ENCODE results near the gene EVC. TPM values are rescaled to one million over a fixed set of nuclear protein-coding genes. Genes with fewer than 3 reads are reported as not detected.

The EVC gene
- total and polyA plus RNA-seq, 2 experiments from 2014 or later, result 4.8 to 8.6 TPM

DNA sequence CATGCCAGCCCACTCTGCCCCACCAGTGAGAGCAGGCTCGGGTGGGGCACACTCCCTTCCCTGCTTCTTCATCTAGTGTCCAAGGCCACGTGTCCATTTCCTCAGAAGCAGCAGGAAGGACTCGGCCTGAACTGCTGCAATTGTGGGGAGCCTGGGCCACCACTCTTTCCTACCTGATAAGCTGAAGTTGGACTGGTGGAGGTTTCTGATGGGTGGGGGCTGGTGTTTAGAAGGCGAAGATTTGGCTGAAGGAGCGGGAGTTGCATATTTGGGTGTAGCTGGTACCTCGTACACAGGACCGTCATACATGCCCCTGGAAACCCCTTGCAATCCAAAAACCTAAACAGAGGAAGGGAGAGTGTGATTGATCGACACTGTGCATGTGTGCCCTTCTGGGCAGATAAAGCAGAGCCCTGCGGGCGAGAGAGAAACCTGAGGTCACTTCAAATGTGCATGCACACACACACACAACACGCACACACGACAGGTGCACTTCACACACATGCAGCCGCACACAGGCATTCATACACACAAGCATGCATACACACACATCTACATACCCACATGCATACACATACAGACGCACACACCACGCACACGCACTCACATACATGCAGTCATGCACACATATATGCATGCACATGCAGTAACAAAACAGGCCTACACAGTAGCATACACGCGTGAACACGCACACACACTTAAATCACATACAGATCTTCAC, 114.5 kb downstream of the EVC start:
- no peak overlapping the region for H2AFZ ChIP-seq
- TF ChIP-seq EZH2 (IDR thresholded peaks at IDR 0.05; ENCODE audit: borderline replicate concordance) (no peak), EZH2phosphoT487 (IDR thresholded peaks at IDR 0.05; ENCODE audit: low read depth, severe bottlenecking, unreplicated experiment) (no peak), CTCF (IDR thresholded peaks at IDR 0.05; ENCODE audit: poor library complexity) (no peak)
- no peak overlapping the region for H3K27ac ChIP-seq
- H3K9me3 ChIP-seq (ENCODE audit: low read depth), result no peaks in the 10 kb centered on the region
- H3K4me3 ChIP-seq, result no peak overlapping the region
- H3K27me3 ChIP-seq, result no peaks in the 10 kb centered on the region
- H3K36me3 ChIP-seq (replicated peaks; ENCODE audit: insufficient read depth, low read depth), result no peaks in the 10 kb centered on the region
- H3K4me2 ChIP-seq, result no peak overlapping the region
- no peaks in the 10 kb centered on the region for H3K9me2 ChIP-seq (replicated peaks; ENCODE audit: insufficient read depth)
- 94% methylated on average over 19 of the region's 19 CpGs for WGBS (ENCODE audit: low lambda C conversion rate, missing lambda C conversion rate)
- H3K79me2 ChIP-seq, result no peaks in the 10 kb centered on the region
- H4K20me1 ChIP-seq (ENCODE audit: insufficient read depth, poor library complexity, severe bottlenecking), result no peaks in the 10 kb centered on the region
- DNase-seq (ENCODE audit: low spot score), result no peak
- H3K4me1 ChIP-seq (ENCODE audit: insufficient read depth), result no peaks in the 10 kb centered on the region

- Histone ChIP-seq H3K4me1 (ENCODE audit: insufficient read depth) (no peaks in the 10 kb centered on the region), H3K36me3 (replicated peaks; ENCODE audit: insufficient read depth, low read depth) (no peaks in the 10 kb centered on the region), H3K4me2 (no peak overlapping the region), H3K9me3 (ENCODE audit: low read depth) (no peaks in the 10 kb centered on the region), H3K4me3 (no peak overlapping the region), H4K20me1 (ENCODE audit: insufficient read depth, poor library complexity, severe bottlenecking) (no peaks in the 10 kb centered on the region), H3K79me2 (no peaks in the 10 kb centered on the region), H3K27me3 (no peaks in the 10 kb centered on the region), H2AFZ (no peak overlapping the region), H3K9me2 (replicated peaks; ENCODE audit: insufficient read depth) (no peaks in the 10 kb centered on the region), H3K27ac (no peak overlapping the region)
- DNase-seq (ENCODE audit: low spot score), result no peak
- WGBS (ENCODE audit: low lambda C conversion rate, missing lambda C conversion rate), result 93% methylated on average over 5 of the region's 5 CpGs
- no peak for TF ChIP-seq EZH2phosphoT487 (IDR thresholded peaks at IDR 0.05; ENCODE audit: low read depth, severe bottlenecking, unreplicated experiment)
- no peak for TF ChIP-seq EZH2 (IDR thresholded peaks at IDR 0.05; ENCODE audit: borderline replicate concordance)
- TF ChIP-seq CTCF (IDR thresholded peaks at IDR 0.05; ENCODE audit: poor library complexity), result no peak
These were observed 115.6 kb downstream of the EVC start for GRCh38 chr4:5826437-5827107.

GRCh38 chr4:5827108-5828004, 116.4 kb downstream of the EVC start:
- no peaks in the 10 kb centered on the region for H3K4me1 ChIP-seq (ENCODE audit: insufficient read depth)
- 94% methylated on average over 19 of the region's 19 CpGs for WGBS (ENCODE audit: low lambda C conversion rate, missing lambda C conversion rate)
- no peak overlapping the region for H3K4me2 ChIP-seq
- no peaks in the 10 kb centered on the region for H3K9me2 ChIP-seq (replicated peaks; ENCODE audit: insufficient read depth)
- no peak for DNase-seq (ENCODE audit: low spot score)
- no peak overlapping the region for H3K27ac ChIP-seq
- H3K4me3 ChIP-seq, result no peak overlapping the region
- TF ChIP-seq EZH2 (IDR thresholded peaks at IDR 0.05; ENCODE audit: borderline replicate concordance) (no peak), CTCF (IDR thresholded peaks at IDR 0.05; ENCODE audit: poor library complexity) (no peak), EZH2phosphoT487 (IDR thresholded peaks at IDR 0.05; ENCODE audit: low read depth, severe bottlenecking, unreplicated experiment) (no peak)
- no peaks in the 10 kb centered on the region for H3K36me3 ChIP-seq (replicated peaks; ENCODE audit: insufficient read depth, low read depth)
- no peaks in the 10 kb centered on the region for H4K20me1 ChIP-seq (ENCODE audit: insufficient read depth, poor library complexity, severe bottlenecking)
- no peak overlapping the region for H2AFZ ChIP-seq
- no peaks in the 10 kb centered on the region for H3K9me3 ChIP-seq (ENCODE audit: low read depth)
- H3K27me3 ChIP-seq, result no peaks in the 10 kb centered on the region
- no peaks in the 10 kb centered on the region for H3K79me2 ChIP-seq
